ENCODE measurements around the gene RAPGEF4. TPM values are rescaled to one million over a fixed set of nuclear protein-coding genes. Genes with fewer than 3 reads are reported as not detected.

RAPGEF4 gene
- total and polyA plus RNA-seq, 2 of the 8 experiments (the other 6 are each of a cell fraction or from before 2014, with no cell fraction given) = 1.2 to 2.6 TPM

DNA sequence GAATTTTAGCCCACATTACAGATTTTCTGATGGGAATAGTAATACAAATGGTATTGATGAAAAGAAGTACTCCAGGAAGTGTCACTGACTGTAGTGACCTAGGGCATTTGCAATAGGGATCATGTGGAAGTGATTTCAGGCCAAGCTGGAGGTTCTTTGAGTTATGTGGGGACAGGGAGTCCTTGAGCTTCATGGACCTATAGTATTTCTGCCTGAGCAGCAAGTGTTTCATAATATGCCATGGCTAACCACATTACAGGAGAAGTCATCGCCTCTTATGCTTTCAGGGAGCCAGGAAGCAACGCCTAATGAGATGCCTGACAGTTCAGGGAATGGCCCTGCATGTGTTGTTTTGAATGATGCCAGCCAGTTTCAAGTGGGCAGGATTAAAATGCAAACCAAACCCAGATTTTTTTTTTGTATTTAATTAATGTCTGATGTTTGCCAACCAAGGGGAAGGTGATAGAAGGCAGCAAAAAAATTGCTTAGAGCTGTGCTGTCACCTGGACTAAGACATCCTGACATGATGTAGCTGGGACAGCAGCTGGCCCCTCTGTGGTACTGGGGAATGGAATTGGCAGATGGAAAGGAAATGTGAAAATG lies 109.5 kb downstream of the RAPGEF4 start:
- no peak overlapping the region for H3K14ac ChIP-seq (ENCODE audit: insufficient read length)
- no peak overlapping the region for H3K4ac ChIP-seq (replicated peaks; ENCODE audit: insufficient read length, low read depth, low read length)
- TF ChIP-seq JUND (IDR thresholded peaks at IDR 0.05; ENCODE audit: low read length) (no peak), TCF12 (IDR thresholded peaks at IDR 0.05; ENCODE audit: low read depth, low read length) (no peak), FOSL1 (IDR thresholded peaks at IDR 0.05; ENCODE audit: insufficient read depth, low read depth, low read length) (no peak), JUN (IDR thresholded peaks at IDR 0.05; ENCODE audit: low read depth, low read length) (no peak), EGR1 (IDR thresholded peaks at IDR 0.05; ENCODE audit: borderline replicate concordance, low read depth, low read length) (no peak), KDM4A (IDR thresholded peaks at IDR 0.05; ENCODE audit: low read depth, low read length, severe bottlenecking) (no peak), POLR2AphosphoS5 (IDR thresholded peaks at IDR 0.05; ENCODE audit: low read depth, low read length) (no peak), TAF7 (optimal IDR thresholded peaks at IDR 0.05; ENCODE audit: borderline replicate concordance, low read depth, low read length) (no peak), HDAC2 (IDR thresholded peaks at IDR 0.05; ENCODE audit: borderline replicate concordance in 1 of 2, low read depth in 2 of 2, low read length in 2 of 2) (no peak), SIN3A (conservative IDR thresholded peaks at IDR 0.05 in 1 of 2, IDR thresholded peaks at IDR 0.05 in 1 of 2; ENCODE audit: low read depth in 1 of 2, low read length in 2 of 2) (no peak), SP2 (IDR thresholded peaks at IDR 0.05; ENCODE audit: low read length) (no peak), EP300 (IDR thresholded peaks at IDR 0.05; ENCODE audit: borderline replicate concordance in 1 of 2, low read depth in 2 of 2, low read length in 2 of 2) (no peak)
- no peak overlapping the region for H2BK15ac ChIP-seq (ENCODE audit: low read length)
- H2BK5ac ChIP-seq (ENCODE audit: low read depth, low read length) = no peak overlapping the region
- DNase-seq (ENCODE audit: low read depth in 1 of 2, low spot score in 2 of 2) (no peak), FAIRE-seq (no peak)
- H3K9me3 ChIP-seq (ENCODE audit: insufficient read depth in 2 of 2, low read depth in 1 of 2, low read length in 1 of 2) = no peaks in the 10 kb centered on the region
- no peak overlapping the region for H3K9ac ChIP-seq (replicated peaks in 1 of 4; ENCODE audit: extremely low read depth in 1 of 4, low read depth in 3 of 4, low read length in 3 of 4)
- no peak overlapping the region for H2BK120ac ChIP-seq (replicated peaks; ENCODE audit: low read depth, low read length)
- WGBS, 2 experiments (ENCODE audit: extremely low coverage in 1 of 2, insufficient coverage in 1 of 2, insufficient read length in 1 of 2, insufficient replicate concordance in 2 of 2, low coverage in 1 of 2, low lambda C conversion rate in 2 of 2, missing lambda C conversion rate in 1 of 2) = 88% methylated on average over 2 of the region's 2 CpGs; no CpG with 5 or more reads in 1 of the 2 experiments
- no peak overlapping the region for H3K4me2 ChIP-seq (ENCODE audit: insufficient read depth in 1 of 2, low read depth in 2 of 2, low read length in 2 of 2)
- H4K91ac ChIP-seq (replicated peaks; ENCODE audit: insufficient read length, low read length) = no peak overlapping the region
- H3K27ac ChIP-seq (ENCODE audit: low read depth, low read length) = no peak overlapping the region
- H4K5ac ChIP-seq (ENCODE audit: insufficient read length, low read depth, low read length) = no peak overlapping the region
- no peak overlapping the region for H2AK5ac ChIP-seq (ENCODE audit: low read depth, low read length)
- H2BK20ac ChIP-seq (ENCODE audit: low read length) = no peak overlapping the region
- ChIA-PET CTCF (ENCODE audit: partially characterized antibody) (interaction anchor here (0.9 to 1.4 kb wide), 2 partner anchors 39 to 126 kb away, joined by 3 read pairs; no protein-coding TSS in a partner anchor), POLR2A (ENCODE audit: partially characterized antibody) (interaction anchor here (0.7 kb wide), 1 partner anchor 1029 kb away, joined by 3 read pairs; no protein-coding TSS in a partner anchor)
- no peak overlapping the region for H3K4me3 ChIP-seq (ENCODE audit: extremely low read depth in 1 of 4, insufficient read depth in 2 of 4, low read depth in 3 of 4, low read length in 4 of 4)
- H2BK12ac ChIP-seq (ENCODE audit: low read depth, low read length) = no peak overlapping the region
- no peaks in the 10 kb centered on the region for H3K79me2 ChIP-seq (ENCODE audit: control insufficient read depth in 1 of 2, insufficient read depth in 2 of 2, low read length in 2 of 2)
- H3K27me3 ChIP-seq (replicated peaks in 1 of 4; ENCODE audit: control insufficient read depth in 3 of 4, extremely low read depth in 1 of 4, insufficient read depth in 3 of 4, low read length in 3 of 4) = no peaks in the 10 kb centered on the region
- H3K18ac ChIP-seq (ENCODE audit: extremely low read depth, low read length) = no peak overlapping the region
- no peak overlapping the region for H3K23ac ChIP-seq (ENCODE audit: insufficient read length)
- H4K8ac ChIP-seq (ENCODE audit: extremely low read depth, insufficient read depth, low read length) = no peak overlapping the region
- no peak overlapping the region for H3K56ac ChIP-seq (replicated peaks; ENCODE audit: insufficient read length, low read depth, low read length)
- no peaks in the 10 kb centered on the region for H3K4me1 ChIP-seq (replicated peaks in 1 of 4; ENCODE audit: control insufficient read depth in 3 of 4, insufficient read depth in 4 of 4, low read length in 3 of 4)
- no peaks in the 10 kb centered on the region; the same call in 1 of the 2 replicates for H3K23me2 ChIP-seq (ENCODE audit: low read depth, low read length)
- H3K36me3 ChIP-seq (ENCODE audit: control insufficient read depth in 2 of 4, insufficient read depth in 4 of 4, low read length in 3 of 4) = no peaks in the 10 kb centered on the region
- H4K20me1 ChIP-seq (replicated peaks in 1 of 2; ENCODE audit: control insufficient read depth in 1 of 2, insufficient read depth in 2 of 2, low read length in 2 of 2) = no peaks in the 10 kb centered on the region
- H3K79me1 ChIP-seq (ENCODE audit: low read depth, low read length) = no peaks in the 10 kb centered on the region
- no peak overlapping the region for H2AFZ ChIP-seq (ENCODE audit: low read length)

All from H1 (cell line).